ENCODE measurements around the gene PCYT2.

PCYT2 gene

DNA sequence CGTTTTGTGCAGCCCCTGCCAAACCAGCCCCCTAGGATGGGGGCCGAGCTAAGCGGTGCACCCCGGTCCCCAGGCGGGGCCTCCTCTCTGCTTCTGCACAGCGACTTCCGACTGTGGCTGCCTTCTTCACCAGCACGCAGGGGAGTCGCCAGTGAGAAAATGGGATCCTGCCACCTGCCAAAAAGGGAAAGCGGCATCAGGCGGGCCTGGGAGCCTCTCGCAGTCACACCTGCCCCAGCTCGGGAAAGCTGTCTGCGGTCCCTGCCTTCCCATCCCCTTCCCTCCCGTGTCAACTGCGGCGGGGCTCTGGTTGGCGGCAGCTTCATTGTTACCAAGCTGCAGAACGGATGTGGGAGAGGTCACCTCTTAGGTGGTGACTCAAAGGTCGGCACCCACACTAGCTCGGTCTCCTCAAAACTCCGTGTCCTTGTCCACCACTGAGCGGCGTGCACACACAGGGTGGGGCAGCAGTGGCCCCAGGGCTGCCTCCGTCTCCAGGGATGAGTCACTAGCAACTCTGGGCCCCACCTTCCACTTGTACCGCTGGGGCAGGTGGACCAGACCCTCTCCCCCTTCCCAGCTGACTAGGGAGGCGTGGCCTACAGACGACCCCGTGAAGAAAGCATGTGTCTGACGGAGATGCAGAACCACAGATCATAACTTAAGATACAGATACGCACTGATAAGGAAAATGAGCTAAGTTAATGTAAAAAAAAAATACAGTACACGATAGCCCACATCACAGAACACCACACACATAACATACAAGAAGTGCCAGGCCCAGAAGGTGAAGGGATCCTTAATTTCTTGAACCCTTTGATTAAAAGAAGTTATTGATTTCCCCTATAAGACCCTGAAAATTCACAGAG, 1.5 kb upstream of the PCYT2 start:
- no peak for FAIRE-seq

DNA sequence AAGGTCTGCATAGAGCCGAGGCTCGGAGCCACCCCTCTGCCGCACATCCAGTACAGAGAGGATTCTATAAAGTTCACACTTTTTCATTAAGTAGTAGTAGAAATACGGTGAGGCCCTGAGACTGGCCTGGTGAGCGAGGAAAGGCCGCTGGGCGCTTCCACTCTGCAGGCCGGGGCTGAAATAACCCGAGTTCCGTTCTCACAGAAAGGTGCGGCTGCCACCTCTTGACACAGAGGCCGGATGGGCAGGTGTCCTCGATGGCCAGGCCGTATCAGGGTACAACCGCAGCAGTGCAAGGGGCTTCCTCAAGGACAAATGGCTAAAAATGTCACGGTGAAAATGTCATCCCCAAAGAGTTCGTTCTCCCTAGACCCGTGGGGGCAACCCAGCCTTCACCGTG, 770 bp upstream of the PCYT2 start:
- FAIRE-seq = no peak

DNA sequence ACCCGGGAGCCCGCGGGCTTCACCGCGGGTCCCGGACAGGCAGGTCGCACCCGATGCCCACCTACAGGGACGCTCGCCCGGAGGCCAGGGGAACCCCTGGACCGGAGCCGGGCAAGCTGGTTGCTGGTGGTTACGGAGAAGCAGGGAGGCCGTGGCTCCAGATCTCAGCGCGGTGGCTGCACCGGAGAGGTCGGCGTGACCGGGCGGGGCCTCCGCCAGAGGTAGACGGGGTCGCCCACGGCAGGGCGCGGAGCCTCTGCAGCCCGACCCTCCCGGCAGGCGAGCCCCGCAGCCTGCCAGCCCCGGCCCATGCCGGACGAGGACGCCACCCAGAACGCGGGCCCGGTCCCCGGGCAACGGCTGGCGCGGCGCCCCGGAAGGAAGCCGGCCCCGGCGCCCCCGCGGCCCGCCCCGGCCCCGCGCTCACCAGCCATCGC, 341 bp downstream of the PCYT2 start:
- no peak for FAIRE-seq

DNA sequence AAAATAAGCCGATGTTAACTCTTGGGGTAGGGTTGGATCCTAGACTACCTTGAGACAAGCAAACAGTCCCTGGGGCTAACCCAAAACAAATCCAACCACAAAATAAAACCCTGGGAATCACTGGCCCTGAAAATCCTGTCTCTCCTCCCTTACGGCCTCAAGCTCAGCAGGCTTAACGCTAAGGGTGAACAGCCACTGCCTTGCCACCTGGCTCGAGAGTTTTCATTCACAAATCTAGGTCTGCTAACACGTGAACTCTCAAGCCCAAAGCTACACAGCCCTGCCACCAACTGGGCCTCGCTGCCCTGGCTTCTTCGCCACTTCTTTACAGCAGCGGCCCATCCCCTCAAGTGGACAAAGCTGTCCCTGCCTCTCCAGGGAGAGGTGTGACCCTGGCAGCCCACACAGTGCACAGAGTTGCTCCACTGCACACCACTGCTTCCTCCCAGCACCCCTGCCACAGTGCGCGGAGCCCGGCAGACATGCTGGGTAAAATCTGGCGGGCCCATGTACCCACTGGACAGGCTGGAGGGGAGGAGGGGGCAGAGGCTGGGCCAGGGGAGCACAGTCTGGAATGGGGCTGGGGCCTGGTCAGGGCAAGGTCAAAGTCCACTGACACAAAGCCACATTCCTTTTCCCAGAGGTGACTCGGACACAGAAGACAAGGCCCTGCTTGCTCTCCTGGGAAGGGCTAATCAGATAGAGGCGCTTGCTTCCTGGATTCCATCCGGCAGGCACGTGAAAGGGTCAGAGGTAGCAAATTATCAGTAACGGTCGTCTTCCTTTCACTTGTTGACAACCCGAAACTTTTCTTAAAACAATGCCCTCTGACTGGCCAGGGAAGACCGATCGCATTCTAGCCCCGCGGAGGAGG, 996 bp downstream of the PCYT2 start:
- no peak for FAIRE-seq

DNA sequence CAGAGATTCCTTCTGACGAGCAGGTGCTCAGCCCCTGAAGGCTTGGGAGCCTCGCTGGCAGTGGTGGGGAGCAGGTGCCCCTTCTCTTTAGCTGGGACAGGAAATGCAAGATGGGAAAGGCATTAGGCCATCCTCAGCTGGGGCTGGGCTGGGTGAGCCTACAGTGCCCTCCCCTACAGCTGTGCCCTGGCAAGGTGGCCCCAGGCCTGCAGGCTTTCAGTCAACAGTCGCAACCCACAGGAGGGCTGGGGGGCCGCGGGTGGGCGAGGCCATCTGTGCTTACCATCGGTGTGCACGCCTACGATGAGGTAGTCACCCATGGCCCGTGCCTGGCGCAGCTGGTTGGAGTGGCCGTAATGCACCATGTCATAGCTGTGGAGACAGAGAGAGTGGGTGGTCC, 2.0 kb downstream of the PCYT2 start:
- no peak for FAIRE-seq

DNA sequence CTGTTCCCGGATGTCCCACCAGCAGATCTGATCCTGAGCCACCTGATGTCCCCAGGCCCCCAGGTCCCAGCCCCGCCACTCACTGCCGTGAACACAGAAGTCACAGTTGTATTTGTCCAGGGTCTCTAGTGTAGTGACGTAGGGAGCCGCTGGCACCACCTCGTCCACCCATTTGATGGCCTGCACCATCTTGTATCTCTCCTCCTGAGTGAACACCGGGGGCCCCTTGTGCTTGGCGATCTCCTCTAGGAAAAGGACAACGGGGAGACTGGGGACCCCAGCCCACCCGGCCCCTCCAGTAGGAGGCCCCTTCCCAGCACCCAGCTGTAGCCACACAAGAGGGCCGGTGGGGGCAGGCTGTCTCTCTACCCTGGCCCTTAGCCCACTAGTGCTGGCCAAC, 2.4 kb downstream of the PCYT2 start:
- FAIRE-seq = no peak

DNA sequence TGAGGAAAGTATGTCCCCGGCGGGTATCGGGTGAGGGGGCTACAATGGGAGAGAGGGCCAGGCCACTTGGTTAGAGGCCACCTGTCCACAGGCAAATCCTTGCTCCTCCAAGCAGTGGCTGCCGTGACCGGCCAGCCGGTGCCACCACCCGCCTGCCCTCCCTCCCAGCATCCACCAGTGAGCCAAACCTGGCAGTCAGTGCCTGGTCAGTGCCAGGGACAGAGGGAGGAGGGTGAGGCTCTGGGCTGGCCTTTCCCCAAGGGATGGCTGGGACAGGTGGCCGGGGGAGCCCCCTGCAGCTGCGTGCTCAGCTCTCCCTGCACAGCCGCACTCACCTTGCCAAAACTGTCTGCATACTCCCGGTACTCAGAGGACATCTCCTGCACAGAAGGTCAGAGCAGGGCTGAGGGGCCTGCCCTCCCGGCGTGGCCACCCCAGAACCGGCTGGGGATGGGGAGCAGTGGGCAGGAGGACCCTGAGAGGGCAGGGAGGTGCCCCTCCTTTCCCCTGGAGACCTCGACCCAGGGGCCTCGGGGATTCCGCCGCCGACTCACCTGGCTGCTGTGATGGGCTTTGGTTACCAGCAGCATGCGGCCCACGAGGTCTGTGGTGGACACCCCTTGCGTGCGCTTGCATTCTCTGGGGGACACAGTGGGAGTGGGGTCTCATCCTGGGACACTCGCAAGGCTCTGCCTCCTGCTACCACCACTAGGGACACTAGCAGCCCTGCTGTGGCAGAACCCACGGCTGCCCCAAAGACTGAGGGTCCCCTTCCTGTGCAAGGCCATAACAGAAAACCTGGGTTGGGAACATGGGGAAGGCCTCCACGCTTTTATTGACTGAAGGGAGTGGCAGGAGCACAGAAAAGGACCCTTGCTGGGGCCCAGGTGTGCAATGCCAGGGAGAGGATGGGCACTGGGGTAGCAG, 3.7 kb downstream of the PCYT2 start:
- no peak for FAIRE-seq

DNA sequence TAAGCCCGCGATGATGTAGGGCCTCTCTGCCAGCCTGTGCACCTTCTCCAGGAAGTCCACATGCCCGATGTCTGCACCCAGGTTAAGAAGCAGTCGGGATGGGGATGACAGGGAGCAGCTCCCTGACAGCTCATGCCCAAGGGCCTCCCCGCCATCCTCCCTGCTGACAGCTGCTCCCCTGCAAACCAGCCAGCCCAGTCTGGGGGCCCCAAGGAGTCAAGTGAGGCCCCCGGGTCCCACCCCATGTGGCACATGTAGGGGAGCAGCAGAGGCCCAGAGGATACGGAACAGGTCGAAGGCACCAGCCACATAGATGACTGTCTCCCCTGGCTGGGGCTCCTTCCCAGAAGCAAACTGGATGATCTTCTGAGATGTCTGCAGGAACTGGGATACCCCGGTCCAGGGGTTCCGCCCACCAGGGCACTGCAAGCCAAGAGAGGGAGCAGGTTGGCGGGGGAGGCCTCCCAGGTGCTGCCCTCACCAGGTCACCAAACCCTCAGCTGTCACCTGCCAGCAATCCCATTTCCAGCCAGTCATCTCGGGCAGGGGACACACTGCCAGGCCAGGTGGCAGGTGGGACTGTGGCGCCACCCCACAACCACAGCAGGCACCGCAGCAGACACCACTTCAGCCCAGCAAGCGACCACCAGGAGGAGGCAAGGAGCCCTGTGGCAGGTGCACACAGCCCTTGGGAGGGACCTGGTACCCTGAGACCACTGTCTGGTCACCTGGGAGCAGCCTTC, 4.6 kb downstream of the PCYT2 start:
- FAIRE-seq = no peak

DNA sequence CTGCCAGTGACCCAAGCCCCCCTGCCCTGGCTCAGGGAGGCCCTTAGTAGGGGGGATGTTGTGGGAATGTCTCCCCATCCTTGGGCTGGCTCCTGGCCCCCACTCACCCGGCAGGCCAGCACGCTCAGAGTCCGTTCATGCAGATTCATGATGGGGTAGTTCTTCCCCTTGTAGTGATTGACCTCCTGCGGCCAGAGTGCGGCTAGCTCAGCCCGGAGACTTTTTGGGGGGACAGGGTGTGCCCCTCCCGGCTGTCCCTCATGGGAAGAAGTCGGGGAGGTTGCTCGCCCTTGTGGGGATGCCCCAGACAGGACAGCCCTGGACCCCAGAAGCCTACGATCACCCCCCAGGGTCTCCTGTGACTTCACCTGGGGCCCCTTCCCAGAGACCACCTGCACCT, 5.2 kb downstream of the PCYT2 start:
- FAIRE-seq = no peak

DNA sequence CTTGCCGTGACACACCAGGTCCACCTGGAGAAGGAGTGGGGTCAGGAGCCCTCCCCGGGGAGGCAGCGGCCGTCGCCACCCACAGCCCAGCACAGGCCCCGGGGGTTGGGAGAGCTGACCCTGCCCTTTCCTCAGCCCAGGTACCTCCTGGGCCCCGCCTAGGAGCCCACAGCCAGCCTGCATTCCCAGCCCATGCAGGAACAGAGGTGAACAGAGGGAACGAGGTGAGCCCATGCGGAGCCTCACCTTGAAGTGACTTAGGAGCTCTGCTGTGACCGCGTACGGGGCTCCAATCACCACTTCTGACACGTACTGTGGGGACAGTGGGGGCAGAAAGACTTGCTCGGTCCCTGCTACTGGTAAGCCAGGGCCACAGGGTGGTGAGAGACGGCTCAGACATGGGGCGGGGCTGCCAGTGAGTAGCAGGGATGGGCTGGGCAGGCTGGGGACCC, 5.7 kb downstream of the PCYT2 start:
- FAIRE-seq = no peak

DNA sequence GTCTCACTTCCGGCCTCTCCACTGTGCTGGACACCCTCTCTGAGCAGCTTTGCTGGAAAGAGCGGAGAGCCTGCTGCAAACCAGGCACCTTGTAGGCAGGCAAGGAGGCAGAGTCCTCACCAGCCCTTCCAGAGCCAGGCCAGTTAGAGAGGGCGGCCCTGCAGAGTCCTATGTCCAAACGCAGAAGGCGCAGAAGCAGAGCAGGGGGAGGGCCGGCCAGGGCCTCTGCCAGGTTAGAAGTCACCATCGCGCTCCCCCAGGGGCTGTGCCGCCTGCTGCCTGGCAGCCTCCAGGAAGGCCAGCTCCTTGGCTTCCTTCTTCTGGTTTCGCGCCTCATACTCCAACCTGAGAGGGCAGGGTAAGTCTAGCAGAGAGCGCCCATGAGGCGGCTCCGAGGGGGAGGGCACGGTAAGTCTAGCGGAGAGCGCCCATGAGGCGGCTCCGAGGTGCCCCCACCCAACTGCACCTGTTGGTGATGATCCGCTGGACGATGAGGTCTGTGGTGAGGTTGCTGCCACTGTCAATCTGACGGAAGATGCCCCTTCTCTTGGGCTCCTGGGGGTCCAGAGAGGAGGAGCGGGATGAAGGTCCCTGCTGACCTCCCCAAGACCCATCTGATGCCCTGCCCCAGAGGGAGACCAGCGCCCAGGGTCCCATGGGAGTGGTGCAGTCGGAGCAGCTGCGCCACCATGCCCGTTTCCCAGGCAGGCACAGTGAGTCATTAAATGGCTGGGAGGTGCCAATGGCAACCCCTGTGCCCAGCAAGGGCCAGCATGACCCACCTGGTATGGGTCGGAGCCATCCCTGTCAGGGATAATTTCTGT, 6.4 kb downstream of the PCYT2 start:
- FAIRE-seq = no peak

DNA sequence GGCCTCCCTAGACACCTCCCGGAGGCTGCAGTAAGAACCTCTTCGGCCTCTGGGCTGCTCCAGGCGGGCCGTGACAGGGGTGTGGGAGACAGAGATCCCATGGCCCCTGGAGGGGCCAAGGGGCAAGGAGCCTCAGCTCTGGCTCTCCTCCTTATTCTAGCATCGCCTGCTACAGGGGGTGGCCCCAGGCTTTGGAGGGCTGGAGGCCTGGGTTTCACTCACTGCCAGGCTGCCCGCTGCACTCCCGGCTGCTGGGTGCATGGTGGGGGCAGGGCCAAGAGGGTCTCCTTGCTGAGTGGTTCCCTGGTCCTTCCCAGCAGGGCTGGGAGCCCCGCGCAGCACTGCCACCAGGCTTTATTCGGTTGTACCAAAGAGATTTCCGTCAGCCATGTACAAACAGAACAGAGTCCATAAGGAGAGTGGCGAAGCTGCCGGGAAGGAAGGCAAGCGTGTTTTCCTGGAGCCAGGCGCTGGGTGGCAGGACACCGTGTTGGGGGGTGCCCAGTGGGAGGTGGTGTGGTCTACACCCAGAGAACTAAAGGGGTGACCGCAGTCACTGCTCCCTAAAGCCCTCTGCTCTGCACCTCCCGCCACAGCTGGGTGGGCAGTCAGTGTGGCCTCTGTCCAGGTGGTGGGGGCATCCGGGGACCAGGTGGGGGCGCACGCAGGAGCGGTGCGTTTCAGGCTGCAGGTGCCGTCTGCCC, 7.2 kb downstream of the PCYT2 start:
- FAIRE-seq = no peak

DNA sequence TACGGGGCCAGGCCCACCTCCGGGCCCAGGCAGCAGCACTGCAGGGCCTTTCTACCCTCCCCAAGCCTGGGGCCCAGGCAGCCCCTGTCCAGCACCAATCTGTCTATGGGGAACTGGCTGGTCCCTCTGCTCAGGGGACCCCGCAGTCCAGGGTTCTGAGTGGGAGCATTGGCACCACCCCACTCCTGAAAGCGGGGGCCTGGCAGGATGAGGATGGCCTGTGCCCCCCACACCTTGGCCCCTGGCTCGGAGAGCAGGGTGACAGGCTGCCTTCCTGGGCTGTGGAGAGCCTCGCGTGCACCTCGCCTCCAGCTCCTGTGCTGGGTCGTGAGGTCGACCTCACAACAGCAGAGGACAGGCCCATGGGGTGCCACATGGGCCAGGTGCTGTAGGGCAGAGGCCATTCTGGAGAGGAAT, 7.8 kb downstream of the PCYT2 start:
- FAIRE-seq = no peak

DNA sequence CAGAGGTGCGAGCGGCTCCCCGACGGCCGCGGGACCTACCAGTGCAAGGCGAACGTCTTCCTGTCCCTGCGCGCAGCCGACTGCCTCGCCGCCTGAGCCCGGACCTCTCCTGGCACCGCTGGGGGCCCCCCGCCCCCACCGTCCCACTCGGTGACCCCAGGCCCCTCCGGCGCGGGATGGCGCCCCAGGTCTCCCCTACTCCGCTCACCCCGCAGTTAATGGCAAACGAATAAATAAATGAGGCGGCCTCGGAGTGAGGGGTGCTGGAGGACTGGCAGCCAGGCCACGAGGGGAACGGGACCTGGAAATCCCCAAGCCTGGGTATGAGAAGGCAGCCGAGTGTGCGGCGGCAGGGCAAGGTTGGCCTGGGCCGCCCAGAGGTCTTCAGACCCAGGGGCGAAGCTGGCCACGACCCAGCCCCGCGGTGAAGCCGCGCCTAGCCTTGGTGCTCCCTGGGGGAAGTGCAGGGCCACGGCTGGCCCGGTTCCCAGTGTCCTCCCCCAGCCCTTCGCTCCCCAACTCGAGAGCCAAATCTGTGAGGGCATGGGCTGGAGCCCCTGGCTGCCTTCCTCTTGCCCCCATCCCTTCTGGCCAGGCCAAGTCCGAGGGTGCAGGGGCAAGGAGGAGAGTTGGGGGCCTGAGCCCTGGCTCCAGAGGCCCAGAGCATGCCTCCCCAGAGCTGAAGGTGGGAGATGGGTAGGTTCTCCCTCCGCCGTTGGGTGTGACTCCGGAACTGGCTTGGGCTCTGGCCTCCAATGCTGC, 8.4 kb downstream of the PCYT2 start:
- FAIRE-seq = no peak

DNA sequence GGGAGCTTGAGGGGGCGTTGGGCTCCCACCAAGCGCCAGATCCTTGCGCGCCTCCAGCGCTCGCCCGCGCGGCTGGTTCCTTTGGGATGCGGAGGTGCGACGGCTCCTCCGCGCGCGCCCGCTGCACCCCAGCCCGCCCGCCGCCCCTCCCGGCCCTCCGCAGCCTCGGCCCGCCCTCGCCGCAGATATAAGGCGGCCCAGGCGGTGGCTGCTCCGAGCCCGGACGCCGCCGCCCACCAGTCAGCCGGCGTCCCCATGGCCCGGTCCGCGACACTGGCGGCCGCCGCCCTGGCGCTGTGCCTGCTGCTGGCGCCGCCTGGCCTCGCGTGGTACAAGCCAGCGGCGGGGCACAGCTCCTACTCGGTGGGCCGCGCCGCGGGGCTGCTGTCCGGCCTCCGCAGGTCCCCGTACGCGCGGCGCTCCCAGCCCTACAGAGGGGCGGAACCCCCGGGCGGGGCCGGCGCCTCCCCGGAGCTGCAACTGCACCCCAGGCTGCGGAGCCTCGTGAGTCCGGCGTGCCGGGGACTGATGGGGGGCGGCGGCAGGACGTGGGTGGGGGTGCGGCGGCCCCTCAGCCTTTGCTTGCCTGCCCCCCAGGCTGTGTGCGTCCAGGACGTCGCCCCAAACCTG, 9.1 kb downstream of the PCYT2 start, which contains the start of gene NPB:
Gene NPB, plus strand, starts transcription at position 216 of the 630 bp plus-strand sequence. Its CDS starts 40 bp downstream, at position 256.
- FAIRE-seq = no peak

DNA sequence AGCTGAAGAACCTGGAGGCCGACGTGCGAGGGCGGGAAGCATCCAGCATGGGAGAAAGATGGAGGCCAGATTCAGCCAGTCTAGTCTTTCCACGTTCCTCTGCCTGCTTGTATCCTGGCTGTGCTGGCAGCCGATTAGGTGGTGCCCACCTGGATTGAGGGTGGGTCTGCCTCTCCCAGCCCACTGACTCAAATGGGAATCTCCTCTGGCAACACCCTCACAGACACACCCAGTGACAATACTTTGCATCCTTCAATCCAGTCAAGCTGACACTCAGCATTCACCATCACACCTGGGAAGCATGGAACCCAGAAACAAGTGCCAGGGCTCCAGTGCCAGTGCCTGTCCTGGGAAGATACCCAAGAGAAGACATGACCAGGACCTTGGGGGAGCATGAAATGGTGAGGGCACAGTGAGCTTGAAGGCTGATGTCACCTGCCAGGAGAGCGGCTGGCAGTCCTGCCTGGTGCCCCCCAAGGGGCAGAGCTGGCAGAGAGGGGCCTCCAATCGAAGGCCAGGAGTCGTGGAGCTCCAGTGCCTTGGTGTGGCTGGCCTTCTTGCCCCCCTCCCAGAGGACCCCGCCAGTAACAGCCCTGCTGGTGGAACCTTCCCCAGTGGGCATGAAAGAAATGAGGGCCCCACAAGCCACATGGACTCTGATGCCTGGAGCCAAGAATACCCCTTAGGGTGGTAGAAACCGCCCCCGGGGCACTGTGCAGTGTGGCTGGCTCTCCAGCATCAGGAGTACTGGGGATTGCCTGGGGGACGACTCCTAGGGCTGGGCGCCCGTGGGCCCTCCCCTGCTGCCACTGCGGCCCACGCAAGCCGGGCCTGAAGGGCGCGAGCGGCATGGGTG, 9.8 kb downstream of the PCYT2 start:
- FAIRE-seq = no peak

DNA sequence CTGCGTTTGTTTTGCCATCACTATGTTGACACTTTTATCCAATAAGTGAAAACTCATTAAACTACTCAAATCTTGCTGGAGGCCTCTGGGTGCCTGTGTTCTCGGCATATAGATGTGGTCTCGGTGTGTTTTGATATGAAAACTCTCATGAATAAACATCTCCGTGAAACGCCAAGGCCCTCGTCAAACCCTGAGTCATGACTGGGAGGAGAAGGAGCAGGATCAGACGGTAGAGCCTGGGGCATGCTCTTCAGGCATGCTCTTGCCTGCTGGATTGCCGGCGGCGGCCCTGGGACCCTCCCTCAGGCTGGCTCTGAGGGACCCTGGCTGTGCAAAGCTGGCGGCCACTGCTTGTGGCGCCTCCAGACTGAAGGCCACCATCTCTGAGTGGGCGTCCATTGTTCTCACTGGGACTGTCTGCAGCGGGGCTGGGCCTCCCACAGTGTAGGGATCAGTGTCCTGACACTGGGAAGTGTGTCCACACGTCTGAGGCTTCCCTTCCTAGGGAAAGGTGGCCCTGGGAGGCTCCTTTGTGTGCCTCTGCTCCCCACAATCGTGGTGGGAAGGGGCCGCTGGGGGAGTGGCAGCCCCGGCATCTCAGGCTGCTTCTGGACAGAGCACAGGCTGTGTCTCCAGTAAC, 10.9 kb downstream of the PCYT2 start:
- FAIRE-seq = no peak

All from islet of Langerhans (tissue), 1 donor.